OCI-LY3 (cell line): ENCODE data around the gene TBC1D16.

Experiments used
- CTCF ChIP-seq: fragments of 200-600, 300-600 bp; sonication (generic); IDR thresholded peaks from 2 replicates; pipeline ENCODE4 v1.5.1; 2014; ENCODE audit warnings: antibody characterized with exemption, low read length, low read depth
- EZH2phosphoT487 ChIP-seq: fragments of 200-600 bp; shearing (Covaris generic); IDR thresholded peaks from 2 replicates; pipeline ENCODE4 v1.6.1; 2018; ENCODE audit warnings: antibody characterized with exemption, mixed run types, low read depth

DNA sequence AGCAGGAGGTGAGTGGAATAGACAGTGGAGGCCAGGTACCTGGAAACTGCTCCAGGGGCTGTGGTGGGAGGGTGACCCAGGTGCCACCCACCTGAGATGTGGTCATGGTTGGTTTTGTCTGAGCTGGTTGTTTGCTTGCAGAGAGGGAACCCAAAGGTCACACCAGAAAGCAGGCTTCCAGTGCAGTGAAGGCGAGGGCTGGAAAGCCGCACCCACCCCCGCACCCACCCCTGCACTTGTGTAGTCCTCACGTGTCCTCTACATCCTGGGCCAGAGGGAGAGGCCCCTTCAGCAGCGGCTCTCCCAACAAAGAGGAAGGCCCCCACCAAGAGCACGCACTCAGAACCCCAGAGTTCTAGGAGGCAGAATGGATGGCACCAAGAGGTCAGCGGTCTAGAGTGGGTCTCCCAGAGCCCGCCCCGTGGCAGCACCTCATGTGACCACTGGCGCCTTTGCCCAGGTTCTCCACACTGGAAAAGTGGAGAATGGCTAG lies 103.8 kb downstream of the TBC1D16 start:
- TF ChIP-seq CTCF (no peak), EZH2phosphoT487 (no peak)
